CD4-positive, alpha-beta T cell treated with Interleukin-2 at 100 ng/mL for 4 hours (primary cell): ENCODE data around the gene COLEC12.

ENCODE experiments used
- DNase-seq: peaks from one replicate; pipeline ENCODE4 v3.0.0-alpha.2; 2020; ENCODE audit warnings: low spot score

The COLEC12 gene

DNA sequence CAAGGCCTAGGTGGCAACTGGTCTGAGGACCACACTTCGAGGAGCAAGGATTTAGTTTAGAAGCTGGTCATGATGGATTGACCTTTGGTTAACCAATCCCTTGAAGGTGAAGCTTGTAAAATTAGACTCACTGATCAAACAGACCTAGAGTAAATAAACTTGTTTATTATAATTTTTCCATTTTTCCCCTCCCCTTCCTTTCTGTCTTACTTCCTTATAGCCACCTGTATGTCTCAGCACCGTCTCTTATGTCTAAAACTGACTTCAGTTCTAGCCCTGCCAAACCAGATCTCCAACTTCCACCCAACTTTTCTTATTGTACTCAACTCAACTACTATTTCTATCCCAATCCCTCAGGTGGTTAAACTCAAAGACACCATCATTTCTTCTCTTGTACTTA lies 139.8 kb downstream of the COLEC12 start:
- no peak for DNase-seq

DNA sequence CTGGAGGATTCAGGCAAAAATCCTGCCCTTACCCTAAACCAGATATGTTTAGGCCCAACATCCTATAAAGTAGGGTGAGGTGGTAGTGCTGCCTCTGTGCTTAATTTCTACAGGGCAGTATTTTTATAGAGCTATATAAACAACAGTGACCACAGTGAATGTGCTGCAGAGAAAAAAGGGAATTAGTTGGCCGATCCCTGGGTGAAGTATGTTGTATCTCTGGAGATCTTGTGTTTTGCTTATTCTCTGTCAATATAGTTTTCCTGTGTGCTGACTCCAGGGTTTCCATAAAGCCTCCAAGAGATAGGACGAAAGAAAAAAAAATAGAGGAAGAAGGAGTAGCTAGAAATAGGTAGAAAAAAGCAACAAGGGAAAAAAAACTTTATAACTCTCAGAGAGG lies 143.7 kb downstream of the COLEC12 start:
- no peak for DNase-seq

DNA sequence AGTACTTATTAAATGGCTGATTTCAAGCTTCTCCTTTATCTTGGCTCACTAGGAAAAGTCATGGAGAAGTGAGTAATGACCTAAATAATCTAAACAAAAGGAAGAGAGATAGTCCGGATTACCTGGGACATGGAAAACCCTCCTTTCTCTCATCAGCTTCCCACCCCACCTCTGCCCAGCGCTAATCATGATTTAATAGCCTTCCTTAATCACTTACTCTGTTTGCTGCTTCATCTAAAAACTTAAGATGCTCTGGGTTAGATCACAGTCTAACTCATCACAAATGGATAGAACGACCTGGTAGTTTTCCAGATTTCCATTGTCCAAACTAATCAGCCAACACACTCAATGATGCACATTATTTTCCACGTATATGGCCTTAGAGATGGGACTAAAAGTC lies 144.8 kb downstream of the COLEC12 start:
- DNase-seq: no peak

DNA sequence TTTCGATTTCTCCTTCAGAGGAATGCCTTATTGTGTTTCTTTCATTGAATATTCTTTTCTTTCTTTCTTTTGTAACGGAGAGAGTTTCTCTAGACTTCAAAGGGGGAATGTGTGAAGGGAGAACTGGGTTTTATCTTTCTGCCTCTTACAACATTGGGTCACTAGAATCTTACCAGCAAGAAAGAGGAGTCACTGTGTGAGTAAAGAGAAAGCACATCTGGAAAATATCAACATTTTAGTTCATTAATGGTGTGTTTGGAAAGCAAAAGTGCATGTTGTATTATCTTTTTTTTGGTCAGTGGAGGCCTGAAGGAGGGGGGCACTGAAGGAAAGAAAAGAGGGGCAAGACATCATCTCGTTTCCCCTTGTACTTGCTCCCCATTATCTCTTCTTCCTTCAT lies 146.0 kb downstream of the COLEC12 start:
- DNase-seq: no peak

DNA sequence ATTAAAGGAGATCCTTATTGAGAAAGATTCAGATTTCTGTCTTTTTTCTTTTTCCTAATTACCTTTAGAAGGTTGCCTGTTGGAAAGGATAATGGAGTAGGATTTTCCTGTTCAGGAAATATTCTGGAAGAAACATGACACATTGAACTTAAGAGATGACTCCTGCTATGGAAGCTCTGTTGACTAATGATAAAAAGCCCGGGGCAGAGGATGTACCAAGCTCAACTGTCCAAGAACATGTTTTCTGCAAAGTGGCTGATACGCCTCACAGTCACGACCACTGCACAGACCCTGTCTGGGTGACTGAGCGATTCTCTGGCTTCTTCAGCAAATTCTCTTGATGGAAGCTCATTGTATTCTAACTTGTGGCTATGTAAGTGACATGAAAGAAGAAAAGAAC lies 146.5 kb downstream of the COLEC12 start:
- DNase-seq: no peak

- no peak for DNase-seq
These were observed 148.1 kb downstream of the COLEC12 start for GRCh38 chr18:352438-352837.

GRCh38 chr18:350953-351572 lies 149.4 kb downstream of the COLEC12 start:
- DNase-seq: no peak

- DNase-seq: no peak
These were observed 153.9 kb downstream of the COLEC12 start for GRCh38 chr18:346600-346999.

DNA sequence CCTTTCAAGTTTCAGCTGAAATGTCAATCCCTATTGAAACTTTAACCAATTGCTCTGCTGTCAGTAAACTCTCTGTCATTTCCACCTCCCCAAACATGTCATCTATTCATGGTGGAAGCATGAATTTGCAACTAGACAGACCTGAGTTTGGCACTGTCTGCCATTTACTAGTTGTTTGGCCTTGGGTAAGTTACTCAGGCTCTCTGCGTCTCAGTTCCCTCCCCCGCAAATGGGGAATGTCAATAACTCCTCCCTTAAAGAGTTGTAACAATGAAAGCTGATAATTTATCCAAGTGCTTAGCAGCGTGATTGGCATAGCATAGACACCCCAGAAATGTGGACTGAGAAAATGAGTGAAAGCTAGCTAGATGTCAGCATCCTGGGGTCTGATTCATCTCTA lies 159.4 kb downstream of the COLEC12 start:
- no peak for DNase-seq

- DNase-seq: no peak
These were observed 160.5 kb downstream of the COLEC12 start for GRCh38 chr18:340044-340443.

- DNase-seq: no peak
These were observed 161.3 kb downstream of the COLEC12 start for GRCh38 chr18:339200-339599.

- no peak for DNase-seq
These were observed 163.8 kb downstream of the COLEC12 start for GRCh38 chr18:336713-337112.

DNA sequence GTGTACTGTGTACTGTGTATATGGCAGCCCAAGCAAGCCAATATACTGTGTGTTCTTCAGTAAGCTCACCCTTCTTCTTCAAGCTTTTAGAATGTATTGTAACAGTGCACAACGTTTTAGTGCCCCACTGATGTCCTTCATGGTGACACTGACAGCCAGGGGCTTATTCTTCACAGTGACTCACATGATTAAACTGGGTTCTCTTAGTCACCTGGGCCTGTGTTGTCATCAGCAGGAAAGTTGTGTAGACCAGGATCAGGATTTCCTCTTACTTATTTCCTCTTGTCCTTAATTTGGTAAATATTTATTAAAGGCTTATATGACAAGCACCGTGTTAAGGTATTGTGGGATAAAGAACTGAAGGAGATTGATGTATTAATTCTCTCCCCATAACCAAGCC lies 164.8 kb downstream of the COLEC12 start:
- DNase-seq: no peak

- no peak for DNase-seq
These were observed 165.8 kb downstream of the COLEC12 start for GRCh38 chr18:334575-335132.

- no peak for DNase-seq
These were observed 167.6 kb downstream of the COLEC12 start for GRCh38 chr18:332721-333510.

GRCh38 chr18:332007-332406 lies 168.5 kb downstream of the COLEC12 start:
- no peak for DNase-seq

DNA sequence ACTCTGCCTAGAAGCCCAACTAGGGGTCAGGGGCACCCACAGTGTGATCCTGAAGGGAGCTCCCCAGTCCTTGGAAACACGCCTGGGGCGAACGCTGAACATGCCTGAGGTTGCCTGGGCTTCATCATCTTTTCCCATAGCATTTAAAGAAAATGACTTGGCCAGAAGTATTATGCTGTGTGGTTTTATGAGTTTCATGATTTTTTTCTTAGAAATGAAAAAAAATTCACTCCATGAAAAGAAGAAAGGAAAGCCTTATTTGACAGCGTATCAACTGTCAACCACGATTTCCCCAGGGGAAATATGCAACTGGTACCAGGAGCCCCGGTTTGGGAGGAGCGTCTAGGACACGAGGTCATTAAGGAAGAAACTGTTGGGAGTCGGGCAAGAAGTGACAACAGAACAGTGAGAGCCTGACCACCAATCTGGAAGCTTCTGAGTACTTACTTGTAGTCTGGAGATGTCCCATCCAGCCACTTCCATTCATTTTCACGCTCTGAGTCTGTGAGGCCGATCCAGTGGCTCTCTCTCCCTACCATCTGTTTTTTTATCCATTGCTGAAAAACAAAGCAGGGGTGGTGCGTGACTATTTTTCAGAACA lies 169.2 kb downstream of the COLEC12 start:
- DNase-seq: no peak

DNA sequence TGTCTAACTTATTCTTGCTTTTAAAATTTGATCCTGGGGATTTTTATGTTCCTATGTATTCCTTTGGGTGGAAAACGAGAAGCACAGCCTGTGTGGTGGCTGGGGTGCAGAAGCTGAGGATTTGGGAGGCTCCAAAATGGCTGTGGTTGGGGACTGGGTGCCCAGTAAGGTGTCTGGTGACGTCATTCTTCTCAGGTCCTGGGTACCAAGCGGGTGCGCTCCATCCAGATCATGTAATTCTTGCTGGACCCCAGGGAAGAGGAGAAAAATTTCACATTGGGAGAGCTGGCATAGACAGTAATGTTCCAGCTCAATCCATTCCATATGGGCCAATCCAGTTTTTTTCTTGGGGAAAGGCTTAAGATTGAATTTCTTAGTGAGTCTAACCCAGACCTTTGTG lies 171.6 kb downstream of the COLEC12 start:
- no peak for DNase-seq

DNA sequence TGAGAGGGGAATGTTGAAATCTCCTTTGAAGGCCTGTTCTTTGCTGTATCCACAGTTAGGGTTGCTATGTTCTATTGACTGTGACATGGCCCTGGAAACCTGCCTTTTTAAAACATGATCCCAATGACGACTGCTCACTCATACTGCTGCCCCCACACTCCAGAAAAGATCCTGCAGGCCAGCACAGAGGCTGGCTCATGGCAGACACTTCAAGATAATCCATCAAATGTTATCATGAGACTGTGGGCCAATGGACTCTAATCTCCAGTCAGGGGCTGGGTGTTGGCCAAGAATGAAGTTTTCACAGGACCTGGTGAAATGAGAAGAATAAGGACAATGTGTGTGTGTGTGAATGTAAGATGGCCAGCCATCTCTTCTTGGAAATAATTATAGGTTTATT lies 173.7 kb downstream of the COLEC12 start:
- DNase-seq: no peak

- DNase-seq: no peak
These were observed 177.3 kb downstream of the COLEC12 start for GRCh38 chr18:323253-323622.

GRCh38 chr18:321865-322467 lies 178.5 kb downstream of the COLEC12 start:
- no peak for DNase-seq

DNA sequence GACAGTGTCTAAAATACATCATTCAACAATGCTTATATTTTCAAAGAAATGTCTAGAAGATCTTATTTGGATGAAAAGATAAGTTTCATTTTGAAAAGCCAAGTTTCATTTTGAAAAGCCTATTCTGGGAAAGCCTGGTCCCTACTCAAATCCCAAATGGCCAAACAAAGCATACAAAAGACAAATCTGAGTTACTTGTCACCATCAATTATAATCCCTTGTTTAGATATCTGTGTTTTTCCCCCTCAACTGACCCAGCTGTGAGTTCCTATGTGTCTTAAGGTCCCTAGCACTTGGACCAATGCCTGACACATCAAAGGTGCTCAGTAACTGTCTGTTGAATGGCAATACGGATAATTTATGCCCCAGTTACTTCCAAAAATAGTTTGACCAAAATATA lies 180.3 kb downstream of the COLEC12 start:
- DNase-seq: no peak

DNA sequence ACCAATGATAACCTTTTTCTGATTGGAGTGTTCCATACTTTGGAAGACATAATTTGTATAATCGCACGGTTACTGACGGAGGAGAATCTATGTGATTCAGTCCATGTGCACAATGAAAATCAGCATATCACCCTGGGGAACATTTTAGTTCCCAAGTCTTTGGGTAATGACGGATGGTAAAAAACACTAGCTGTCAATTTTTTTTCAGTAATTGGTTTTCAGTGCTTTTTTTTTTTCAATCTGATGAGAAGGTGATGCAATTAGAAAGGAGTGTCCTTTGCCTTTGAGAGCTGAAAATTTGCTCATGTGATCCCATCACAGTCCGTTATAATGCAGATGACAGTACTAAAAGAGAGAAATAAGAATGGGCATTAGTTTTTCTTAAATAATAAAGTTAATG lies 180.8 kb downstream of the COLEC12 start:
- DNase-seq: no peak
